Right lobe of liver (tissue), 6 donors: ENCODE measurements around the gene OR12D1. TPM values are rescaled to one million over a fixed set of nuclear protein-coding genes. Genes with fewer than 3 reads are reported as not detected.

ENCODE experiments used
- ATAC-seq, 4 donors: fragments of 200-7000 bp; cut with Tn5 transposase; one replicate each; pipeline ENCODE4 v1.9.1; 2020; ENCODE audit warnings: mild to moderate bottlenecking in 4 of 4, moderate library complexity in 4 of 4
- DNase-seq, 3 donors: peaks; one replicate each; pipeline ENCODE4 v3.0.0-alpha.2; 2020
- H3K27ac ChIP-seq, 3 donors: fragments of 200-600 bp; one replicate each; pipeline ENCODE4 v1.8.0; 2022
- H3K27me3 ChIP-seq, 2 donors: fragments of 200-600 bp; one replicate each; pipeline ENCODE4 v1.8.0; 2022
- H3K36me3 ChIP-seq, 4 donors: fragments of 200-600 bp; sonication (generic) in 1 of 4; one replicate each; pipeline versions ENCODE4 v1.5.1 to v1.8.0; 2017 to 2022; ENCODE audit warnings: control low read depth in 1 of 4
- H3K4me1 ChIP-seq, 4 donors: fragments of 200-600 bp; sonication (generic) in 1 of 4; one replicate each; pipeline versions ENCODE4 v1.5.1 to v1.8.0; 2017 to 2022; ENCODE audit warnings: control low read depth in 1 of 4
- H3K4me3 ChIP-seq, 3 donors: fragments of 200-600 bp; one replicate each; pipeline ENCODE4 v1.8.0; 2022
- H3K9me3 ChIP-seq, 4 donors: fragments of 200-600 bp; sonication (generic) in 1 of 4; one replicate each; pipeline versions ENCODE4 v1.5.1 to v1.8.0; 2017 to 2022; ENCODE audit warnings: control low read depth in 1 of 4
- CTCF ChIP-seq, 4 donors: fragments of 200-600 bp in 3 of 4; fragments of 450-650 bp in 1 of 4; IDR thresholded peaks; one replicate each; pipeline versions ENCODE4 v1.5.1 to v1.8.0; 2016 to 2022; ENCODE audit warnings: antibody characterized with exemption in 4 of 4, mild to moderate bottlenecking in 2 of 4
- POLR2A ChIP-seq: fragments of 450-650 bp; IDR thresholded peaks from one replicate; pipeline ENCODE4 v1.6.1; 2017; ENCODE audit warnings: antibody characterized with exemption, mild to moderate bottlenecking
- WGBS: methylation state at CpG from one replicate; pipeline ENCODE4 v1.1.6; 2018; ENCODE audit warnings: low coverage, low lambda C conversion rate; ENCODE audit not compliant: insufficient coverage; ENCODE audit errors: missing lambda C conversion rate; 5-methylcytosine and 5-hydroxymethylcytosine counted together
- intact Hi-C, 2 donors: fragments of 100-400 bp; cut with DNase I; formaldehyde crosslinking; loops; one replicate each; pipeline versions ENCODE4 v1.11.2 to v1.14.1; 2022
- total RNA-seq, 6 experiments: library from RNA; depleted of rRNA in 2 of 6; stranded (reverse); fragments of >200 nt in 2 of 6; fragmentation: NEBNext Ultra II Directional in 3 of 6; extraction: Animal tissue kit (Norgen Biotek cat#: 25700) in 3 of 6; gene quantifications; one replicate each; pipeline versions ENCODE4 v1.1.0 to v1.2.4, GENCODE V29; 2016 to 2023
- donor health status: DM: no; HTN: yes; CAD: no.
- donor health status: DM: no; HTN: no; CAD: no.
- donor health status: DM: no; HTN: no; CAD: no.
- donor health status: DM: no; HTN: yes; CAD: no.
- donor health status: DM: no; HTN: yes; CAD: no.

The OR12D1 gene
- total RNA-seq, 6 experiments from 2014 or later = not detected

- no peaks in the 10 kb centered on the region for H3K36me3 ChIP-seq
- ATAC-seq (no peak), DNase-seq (no peak)
- H3K27ac ChIP-seq = no peak within 1 kb of the TSS
- H3K4me1 ChIP-seq = no peaks in the 10 kb centered on the region
- H3K9me3 ChIP-seq = no peaks in the 10 kb centered on the region
- intact Hi-C loops = no loop called here
- H3K27me3 ChIP-seq = no peaks in the 10 kb centered on the region
- TF ChIP-seq POLR2A (no peak), CTCF (IDR thresholded peaks at IDR 0.05) (no peak)
- no peak within 1 kb of the TSS for H3K4me3 ChIP-seq
Measured at GRCh38 chr6:29395331-29395730, 19.4 kb upstream of the OR12D1 start, which contains the start of gene OR12D2. Gene OR12D2 (plus strand): TSS chr6:29395631. CDS start chr6:29396700, 1,069 bp downstream.

- TF ChIP-seq POLR2A = no peak
- no peak for TF ChIP-seq CTCF (IDR thresholded peaks at IDR 0.05)
- Histone ChIP-seq H3K9me3 (no peaks in the 10 kb centered on the region), H3K36me3 (no peaks in the 10 kb centered on the region), H3K27me3 (no peaks in the 10 kb centered on the region), H3K4me1 (no peaks in the 10 kb centered on the region), H3K27ac (no peak overlapping the region), H3K4me3 (no peak overlapping the region)
- 54% methylated on average over 2 of the region's 2 CpGs for WGBS
- no peak for ATAC-seq
- DNase-seq = no peak
- intact Hi-C loops = no loop called here
Measured at GRCh38 chr6:29399525-29399924, 15.2 kb upstream of the OR12D1 start.

GRCh38 chr6:29403801-29404200 lies 10.9 kb upstream of the OR12D1 start:
- no peak overlapping the region for H3K27ac ChIP-seq
- no peak for TF ChIP-seq POLR2A
- H3K9me3 ChIP-seq = no peaks in the 10 kb centered on the region
- H3K27me3 ChIP-seq = no peaks in the 10 kb centered on the region
- intact Hi-C loops = no loop called here
- no peak overlapping the region for H3K4me3 ChIP-seq
- 73% methylated on average over 1 of the region's 1 CpG for WGBS
- H3K36me3 ChIP-seq = no peaks in the 10 kb centered on the region
- DNase-seq = no peak
- ATAC-seq = no peak
- H3K4me1 ChIP-seq = no peaks in the 10 kb centered on the region

- 52% methylated on average over 3 of the region's 3 CpGs for WGBS
- ATAC-seq (no peak), DNase-seq (no peak)
- TF ChIP-seq POLR2A = no peak
- no peak for TF ChIP-seq CTCF (IDR thresholded peaks at IDR 0.05)
- intact Hi-C loops = no loop called here
- no peak overlapping the region for H3K27ac ChIP-seq
- H3K27me3 ChIP-seq = no peaks in the 10 kb centered on the region
- H3K4me3 ChIP-seq = no peak overlapping the region
- H3K36me3 ChIP-seq = no peaks in the 10 kb centered on the region
- H3K9me3 ChIP-seq = no peaks in the 10 kb centered on the region
- H3K4me1 ChIP-seq = no peaks in the 10 kb centered on the region
Measured at GRCh38 chr6:29419516-29419915, 4.8 kb downstream of the OR12D1 start.

- H3K4me3 ChIP-seq = no peak overlapping the region
- ATAC-seq = no peak
- TF ChIP-seq POLR2A = no peak
- no peak for TF ChIP-seq CTCF (IDR thresholded peaks at IDR 0.05)
- no peaks in the 10 kb centered on the region for H3K27me3 ChIP-seq
- no peak overlapping the region for H3K27ac ChIP-seq
- no peaks in the 10 kb centered on the region for H3K4me1 ChIP-seq
- WGBS = 85% methylated on average over 2 of the region's 2 CpGs
- no peaks in the 10 kb centered on the region for H3K9me3 ChIP-seq
- no peaks in the 10 kb centered on the region for H3K36me3 ChIP-seq
- no peak for DNase-seq
- intact Hi-C loops = no loop called here
Measured at GRCh38 chr6:29424168-29424567, 9.4 kb downstream of the OR12D1 start.
